ENCODE data around the gene TMA7.

Gene TMA7

GRCh38 chr3:48467110-48467454, 27.0 kb downstream of the TMA7 start:
- DNase-seq (ENCODE audit: low read depth in 1 of 2, low spot score in 1 of 2), result no peak
- H3K27me3 ChIP-seq (ENCODE audit: insufficient read depth, poor library complexity, severe bottlenecking), result no peaks in the 10 kb centered on the region
- no peak for TF ChIP-seq SPI1 (IDR thresholded peaks at IDR 0.05; ENCODE audit: borderline replicate concordance, low read depth)
- TF ChIP-seq, protein P1, sequence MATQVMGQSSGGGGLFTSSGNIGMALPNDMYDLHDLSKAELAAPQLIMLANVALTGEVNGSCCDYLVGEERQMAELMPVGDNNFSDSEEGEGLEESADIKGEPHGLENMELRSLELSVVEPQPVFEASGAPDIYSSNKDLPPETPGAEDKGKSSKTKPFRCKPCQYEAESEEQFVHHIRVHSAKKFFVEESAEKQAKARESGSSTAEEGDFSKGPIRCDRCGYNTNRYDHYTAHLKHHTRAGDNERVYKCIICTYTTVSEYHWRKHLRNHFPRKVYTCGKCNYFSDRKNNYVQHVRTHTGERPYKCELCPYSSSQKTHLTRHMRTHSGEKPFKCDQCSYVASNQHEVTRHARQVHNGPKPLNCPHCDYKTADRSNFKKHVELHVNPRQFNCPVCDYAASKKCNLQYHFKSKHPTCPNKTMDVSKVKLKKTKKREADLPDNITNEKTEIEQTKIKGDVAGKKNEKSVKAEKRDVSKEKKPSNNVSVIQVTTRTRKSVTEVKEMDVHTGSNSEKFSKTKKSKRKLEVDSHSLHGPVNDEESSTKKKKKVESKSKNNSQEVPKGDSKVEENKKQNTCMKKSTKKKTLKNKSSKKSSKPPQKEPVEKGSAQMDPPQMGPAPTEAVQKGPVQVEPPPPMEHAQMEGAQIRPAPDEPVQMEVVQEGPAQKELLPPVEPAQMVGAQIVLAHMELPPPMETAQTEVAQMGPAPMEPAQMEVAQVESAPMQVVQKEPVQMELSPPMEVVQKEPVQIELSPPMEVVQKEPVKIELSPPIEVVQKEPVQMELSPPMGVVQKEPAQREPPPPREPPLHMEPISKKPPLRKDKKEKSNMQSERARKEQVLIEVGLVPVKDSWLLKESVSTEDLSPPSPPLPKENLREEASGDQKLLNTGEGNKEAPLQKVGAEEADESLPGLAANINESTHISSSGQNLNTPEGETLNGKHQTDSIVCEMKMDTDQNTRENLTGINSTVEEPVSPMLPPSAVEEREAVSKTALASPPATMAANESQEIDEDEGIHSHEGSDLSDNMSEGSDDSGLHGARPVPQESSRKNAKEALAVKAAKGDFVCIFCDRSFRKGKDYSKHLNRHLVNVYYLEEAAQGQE (IDR thresholded peaks at IDR 0.05; ENCODE audit: insufficient replicate concordance, low read depth), result no peak
- no peak; the same call in 1 of the 2 replicates for TF ChIP-seq POLR2AphosphoS5 (IDR thresholded peaks at IDR 0.05; ENCODE audit: low read depth)
- no peak for TF ChIP-seq GABPA (IDR thresholded peaks at IDR 0.05; ENCODE audit: low read depth)
- TF ChIP-seq CTCF (IDR thresholded peaks at IDR 0.05; ENCODE audit: insufficient read depth, low read length), result no peak
- peak overlapping the region; percentile 57 for H3K4me3 ChIP-seq (replicated peaks; ENCODE audit: insufficient read depth, low read length)
- H3K27ac ChIP-seq (replicated peaks), result peak overlapping the region; percentile 85

GRCh38 chr3:48467473-48468267, 27.6 kb downstream of the TMA7 start:
- no peak overlapping the region for H3K27ac ChIP-seq (replicated peaks)
- H3K27me3 ChIP-seq (ENCODE audit: insufficient read depth, poor library complexity, severe bottlenecking), result no peaks in the 10 kb centered on the region
- TF ChIP-seq GABPA (IDR thresholded peaks at IDR 0.05; ENCODE audit: low read depth) (no peak), SPI1 (IDR thresholded peaks at IDR 0.05; ENCODE audit: borderline replicate concordance, low read depth) (no peak), POLR2AphosphoS5 (IDR thresholded peaks at IDR 0.05; ENCODE audit: low read depth) (no peak), CTCF (IDR thresholded peaks at IDR 0.05; ENCODE audit: insufficient read depth, low read length) (no peak)
- TF ChIP-seq, protein P1 (IDR thresholded peaks at IDR 0.05; ENCODE audit: insufficient replicate concordance, low read depth), result no peak
- H3K4me3 ChIP-seq (replicated peaks; ENCODE audit: insufficient read depth, low read length), result peak overlapping the region; percentile 57
- DNase-seq (ENCODE audit: low read depth in 1 of 2, low spot score in 1 of 2), result no peak

GRCh38 chr3:48468329-48468731, 28.3 kb downstream of the TMA7 start:
- H3K4me3 ChIP-seq (replicated peaks; ENCODE audit: insufficient read depth, low read length), result no peak overlapping the region
- no peak for DNase-seq (ENCODE audit: low read depth in 1 of 2, low spot score in 1 of 2)
- no peak for TF ChIP-seq CTCF (IDR thresholded peaks at IDR 0.05; ENCODE audit: insufficient read depth, low read length)
- no peak for TF ChIP-seq SPI1 (IDR thresholded peaks at IDR 0.05; ENCODE audit: borderline replicate concordance, low read depth)
- TF ChIP-seq, protein P1 (IDR thresholded peaks at IDR 0.05; ENCODE audit: insufficient replicate concordance, low read depth), result no peak
- TF ChIP-seq GABPA (IDR thresholded peaks at IDR 0.05; ENCODE audit: low read depth), result no peak
- no peak for TF ChIP-seq POLR2AphosphoS5 (IDR thresholded peaks at IDR 0.05; ENCODE audit: low read depth)
- H3K27ac ChIP-seq (replicated peaks), result no peak overlapping the region
- no peaks in the 10 kb centered on the region for H3K27me3 ChIP-seq (ENCODE audit: insufficient read depth, poor library complexity, severe bottlenecking)

Measured in HL-60 (cell line).